ENCODE measurements around the gene USE1.
"Not testable (repeated sequence)": the region's sequence is repeated elsewhere in the genome, so short reads cannot be mapped to it uniquely, and the experiment has no call there.

Gene USE1, protein sequence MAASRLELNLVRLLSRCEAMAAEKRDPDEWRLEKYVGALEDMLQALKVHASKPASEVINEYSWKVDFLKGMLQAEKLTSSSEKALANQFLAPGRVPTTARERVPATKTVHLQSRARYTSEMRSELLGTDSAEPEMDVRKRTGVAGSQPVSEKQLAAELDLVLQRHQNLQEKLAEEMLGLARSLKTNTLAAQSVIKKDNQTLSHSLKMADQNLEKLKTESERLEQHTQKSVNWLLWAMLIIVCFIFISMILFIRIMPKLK

DNA sequence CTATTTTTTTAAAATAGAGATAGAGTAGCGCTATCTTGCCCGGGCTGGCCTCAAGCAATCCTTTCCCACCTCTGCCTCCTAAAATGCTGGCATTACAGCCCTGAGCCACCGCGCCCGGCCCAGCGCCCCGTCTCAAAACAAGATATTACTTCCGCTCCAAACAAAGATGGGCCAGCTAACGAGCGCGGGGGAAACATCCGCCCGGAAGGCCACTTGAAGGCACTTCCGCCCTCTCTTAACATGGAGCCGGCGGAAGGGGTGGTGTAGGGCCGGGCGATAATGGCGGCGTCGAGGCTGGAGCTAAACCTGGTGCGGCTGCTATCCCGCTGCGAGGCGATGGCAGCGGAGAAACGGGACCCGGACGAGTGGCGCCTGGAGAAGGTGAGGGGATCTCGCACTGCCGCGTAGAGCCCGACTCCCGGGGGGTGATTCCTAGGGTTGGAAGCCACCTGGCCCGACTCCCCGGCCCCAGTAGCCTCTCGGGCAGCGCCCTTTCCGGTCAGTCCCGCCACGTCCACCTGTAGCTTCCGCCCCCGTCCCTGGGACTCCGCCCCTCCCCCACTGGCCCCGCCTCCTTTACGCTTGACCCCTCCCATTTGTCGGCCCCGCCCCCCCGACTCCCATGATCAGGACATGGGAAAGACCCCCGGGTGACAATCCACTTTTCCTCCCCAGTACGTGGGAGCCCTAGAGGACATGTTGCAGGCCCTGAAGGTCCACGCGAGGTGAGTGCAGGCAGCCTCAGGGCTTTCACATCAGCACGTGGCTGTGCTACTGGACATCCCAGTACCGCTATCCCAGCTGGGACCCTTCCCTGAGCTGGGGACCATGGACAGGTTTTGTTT is at the start of gene USE1:
Gene USE1, plus strand, starts transcription at position 231 of the 845 bp plus-strand sequence. Its CDS starts 49 bp downstream, at position 280.
- DNase-seq (ENCODE audit: low read depth in 2 of 3, low spot score in 2 of 3): peak; percentile 57 to 65 (median 63)

DNA sequence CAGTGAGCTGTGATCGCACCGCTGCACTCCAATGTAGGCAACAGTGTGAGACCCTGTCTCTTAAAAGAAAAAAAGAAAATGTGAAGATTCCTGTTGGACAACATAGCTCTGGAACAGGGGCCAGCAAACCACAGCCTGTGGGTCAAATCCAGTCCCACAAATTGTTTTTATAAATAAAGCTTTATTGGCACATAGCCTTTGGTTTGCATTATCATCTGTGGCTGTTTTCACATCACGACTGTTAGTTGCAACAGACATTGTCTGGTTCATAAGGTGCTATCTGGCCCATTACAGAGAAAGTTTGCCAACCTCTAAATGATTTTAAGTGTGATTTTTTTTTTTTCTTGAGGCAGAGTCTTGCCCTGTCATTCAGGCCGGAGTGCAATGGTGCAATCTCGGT is 49.4 kb upstream of the USE1 start:
- DNase-seq (ENCODE audit: low read depth in 2 of 3, low spot score in 2 of 3): no peak

DNA sequence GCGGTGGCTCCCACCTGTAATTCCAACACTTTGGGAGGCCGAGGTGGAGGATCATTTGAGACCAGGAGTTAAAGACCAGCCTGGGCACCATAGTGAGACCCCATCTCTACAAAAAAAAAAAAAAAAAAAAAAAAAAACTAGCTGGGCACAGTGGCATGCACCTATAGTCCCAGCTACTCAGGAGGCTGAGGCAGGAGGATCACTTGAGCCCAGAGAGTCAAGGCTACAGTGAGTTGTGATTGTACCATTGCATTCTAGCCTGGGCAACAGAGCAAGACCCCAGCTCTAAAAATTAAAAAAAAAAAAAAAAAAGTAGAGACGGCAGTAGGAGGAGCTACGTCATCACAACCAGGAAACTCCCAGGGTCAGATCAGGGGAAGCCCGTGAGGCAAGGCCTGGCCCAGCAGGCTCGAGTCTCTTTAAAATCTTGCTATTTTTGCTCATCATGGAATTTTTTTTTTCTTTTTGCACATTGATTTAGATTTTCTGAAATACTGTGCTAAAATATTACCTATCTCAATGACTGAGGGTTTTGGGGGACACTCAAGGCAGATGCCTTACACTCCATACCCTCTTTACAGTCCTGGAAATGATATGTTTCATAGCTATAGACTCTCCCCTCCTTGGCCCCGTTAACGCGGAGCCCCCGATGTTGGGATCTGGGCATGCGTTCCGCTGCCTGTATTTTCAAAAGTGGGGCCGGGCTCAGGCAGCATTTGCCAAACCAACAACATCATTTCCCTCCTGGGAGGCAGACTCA is 44.4 kb upstream of the USE1 start:
- DNase-seq (ENCODE audit: low read depth in 2 of 3, low spot score in 2 of 3): no peak

DNA sequence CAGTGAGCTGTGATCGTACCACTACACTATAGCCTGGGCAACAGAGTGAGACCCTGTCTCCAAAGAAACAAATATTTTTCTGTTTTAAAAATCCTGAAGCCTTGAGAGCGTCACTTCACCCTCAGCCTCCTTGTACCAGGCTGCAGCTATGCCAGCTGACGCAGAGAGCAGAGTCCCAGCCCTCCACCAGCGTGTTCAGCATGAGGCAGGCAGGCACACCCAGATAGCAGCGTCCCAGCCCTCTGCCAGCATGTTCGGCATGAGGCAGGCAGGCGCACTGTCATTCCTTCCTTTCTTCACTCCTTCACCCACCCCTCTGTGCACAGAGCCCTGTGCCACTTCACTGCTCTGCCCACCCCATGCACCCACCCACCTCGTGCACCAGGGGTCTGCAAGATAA is 43.3 kb upstream of the USE1 start:
- no peak for DNase-seq (ENCODE audit: low read depth in 2 of 3, low spot score in 2 of 3)

DNA sequence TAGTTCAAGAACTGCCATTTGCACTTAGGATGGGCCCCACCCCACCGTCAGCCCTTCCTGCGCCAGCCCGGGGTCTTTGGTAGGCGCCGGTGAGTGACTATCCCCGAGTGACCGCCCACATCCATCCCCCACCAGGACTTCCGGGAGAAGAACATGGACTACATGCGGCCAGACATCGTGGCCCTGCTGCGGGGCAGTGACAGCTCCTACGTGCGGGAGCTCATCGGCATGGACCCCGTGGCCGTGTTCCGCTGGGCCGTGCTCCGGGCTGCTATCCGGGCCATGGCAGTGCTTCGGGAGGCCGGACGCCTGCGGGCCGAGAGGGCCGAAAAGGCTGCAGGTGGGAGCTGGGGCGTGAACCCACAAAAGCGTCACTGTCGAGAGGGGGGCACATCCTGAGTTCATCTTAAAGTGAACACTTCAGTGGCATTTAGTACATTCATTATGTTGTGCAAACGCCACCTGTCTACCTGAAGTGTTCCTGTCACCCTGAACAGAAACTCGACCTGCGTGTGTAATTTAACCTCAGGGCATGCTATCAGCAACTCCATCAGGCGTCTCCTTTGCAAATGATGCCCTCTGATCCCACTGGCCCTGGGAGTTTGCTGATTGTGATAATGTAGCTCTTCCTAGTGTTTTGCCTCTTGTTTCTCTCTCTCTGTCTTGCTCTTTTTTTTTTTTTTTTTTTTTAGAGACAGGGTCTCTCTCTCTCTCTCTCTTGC is 42.4 kb upstream of the USE1 start:
- no peak for DNase-seq (ENCODE audit: low read depth in 2 of 3, low spot score in 2 of 3)

DNA sequence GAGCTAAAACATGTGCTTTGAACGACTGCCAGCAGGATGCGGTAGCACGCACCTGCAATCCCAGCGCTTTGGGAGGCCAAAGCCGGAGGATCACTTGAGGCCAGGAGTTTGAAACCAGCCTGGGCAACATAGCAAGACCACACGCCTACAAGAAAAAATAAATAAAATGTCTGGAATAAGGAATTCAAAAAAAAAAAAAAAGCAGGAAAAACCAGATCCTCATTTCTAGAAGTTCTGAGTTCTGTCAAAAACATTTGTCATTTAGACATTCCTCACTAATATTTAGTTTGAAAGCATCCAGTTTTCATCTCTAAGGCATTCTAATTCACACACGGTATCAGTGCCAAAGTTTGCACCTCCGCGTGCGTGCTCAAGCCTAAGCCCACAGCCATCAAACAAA is 36.9 kb upstream of the USE1 start:
- no peak for DNase-seq (ENCODE audit: low read depth in 2 of 3, low spot score in 2 of 3)

DNA sequence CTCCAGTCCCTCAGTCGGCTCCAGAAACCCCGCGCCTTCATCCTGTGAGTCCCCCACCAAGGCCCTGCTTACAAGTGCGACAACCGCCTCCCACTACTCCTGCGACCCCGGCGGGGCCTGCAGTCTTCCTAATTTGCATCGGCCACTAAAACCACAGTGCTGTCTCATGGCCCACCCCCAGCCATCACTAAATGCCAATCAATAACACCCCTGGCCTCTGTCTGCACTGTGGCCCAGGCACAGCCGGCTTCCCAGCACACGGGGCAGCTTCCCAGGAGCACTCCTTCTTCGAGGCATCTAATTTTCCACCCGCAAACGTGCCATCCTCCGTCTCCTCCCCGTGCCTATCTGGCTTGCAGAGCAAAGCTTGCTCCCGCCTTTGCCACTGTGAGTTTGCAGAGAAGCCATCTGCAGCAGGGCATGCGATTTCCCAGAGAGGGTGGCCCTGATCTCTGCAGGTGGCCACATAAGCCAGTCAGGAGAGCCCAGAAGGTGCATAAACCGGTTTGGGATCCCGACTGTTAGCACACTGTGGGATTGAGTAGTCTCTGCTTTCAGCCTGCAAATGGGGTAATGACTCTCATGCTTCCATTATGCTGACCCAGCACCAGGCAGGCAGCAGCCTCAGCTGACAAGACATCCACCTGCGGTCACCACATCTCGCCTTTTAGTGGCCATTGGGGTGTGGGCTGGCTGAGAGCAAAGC is 34.0 kb upstream of the USE1 start:
- no peak for DNase-seq (ENCODE audit: low read depth in 2 of 3, low spot score in 2 of 3)

DNA sequence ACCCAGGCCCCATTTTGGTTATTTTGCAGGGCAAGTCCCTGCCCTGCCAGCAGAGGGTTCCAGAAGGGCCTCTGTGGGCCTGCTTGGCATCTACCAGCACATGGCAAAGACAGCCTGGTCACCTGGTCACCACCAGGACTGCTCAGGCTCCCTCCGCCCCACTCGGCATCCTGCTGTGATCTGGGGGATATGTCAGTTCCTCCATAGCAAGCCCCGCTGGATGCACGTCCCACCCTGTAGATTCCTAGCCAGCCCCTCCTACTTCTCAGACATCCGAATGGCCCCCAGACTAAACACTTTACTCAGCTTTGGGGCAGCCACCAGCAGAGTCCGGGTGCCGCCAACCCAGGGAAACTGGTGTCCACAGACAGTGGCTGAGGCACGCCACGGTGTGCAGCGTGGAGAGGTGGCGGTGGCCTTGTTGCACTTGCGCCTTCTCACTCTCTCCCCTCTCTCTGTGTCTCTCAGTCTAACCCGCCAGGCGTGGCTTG is 31.8 kb upstream of the USE1 start:
- peak in 2 of 3 experiments; percentile 14 to 29 for DNase-seq (ENCODE audit: low read depth in 2 of 3, low spot score in 2 of 3)

DNA sequence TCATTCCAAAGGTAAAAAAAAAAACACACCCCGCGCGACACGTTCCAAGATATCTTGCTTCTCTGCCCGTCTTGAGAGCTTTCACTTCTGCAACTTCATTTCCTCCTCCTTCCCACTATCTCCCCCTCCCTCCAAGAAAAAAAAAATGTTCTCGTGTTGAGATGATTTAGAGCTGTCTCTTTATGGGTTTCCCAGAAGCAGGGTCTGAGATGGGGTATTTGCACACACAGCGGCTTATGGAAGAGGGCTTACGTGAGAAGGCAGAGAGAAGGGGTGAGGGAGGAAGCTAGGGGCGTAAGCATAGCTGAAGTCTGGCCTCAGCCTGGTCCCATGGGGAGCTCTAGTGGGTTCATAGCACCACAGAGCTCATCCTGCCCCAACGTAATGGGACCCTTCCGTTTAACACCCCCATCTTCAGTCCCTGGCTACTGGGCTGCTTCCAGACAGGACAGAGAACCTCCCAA is 31.3 kb upstream of the USE1 start:
- DNase-seq (ENCODE audit: low read depth in 2 of 3, low spot score in 2 of 3): no peak

DNA sequence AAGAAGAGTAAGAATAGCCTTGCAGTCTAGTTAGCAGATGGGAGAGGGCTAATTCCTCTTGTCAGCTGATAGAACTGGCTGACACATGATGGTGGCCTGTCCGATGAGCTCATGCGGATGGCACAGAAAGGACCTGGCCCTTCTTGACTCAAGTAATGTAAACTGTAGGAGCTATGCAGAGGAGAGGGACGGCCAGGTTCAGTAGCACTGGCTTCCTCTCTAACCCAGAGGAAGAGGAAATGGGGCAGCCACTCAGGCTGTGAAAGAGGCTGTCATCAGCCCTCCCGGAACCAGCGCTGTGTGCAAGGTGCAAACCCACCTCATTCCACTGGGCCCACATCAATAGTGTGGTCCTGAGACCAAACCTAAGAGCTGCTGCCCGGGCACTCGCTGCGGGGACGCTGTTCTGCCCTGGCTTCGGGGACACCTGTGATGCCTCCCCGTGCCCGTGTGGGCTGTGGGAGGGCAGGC is 30.8 kb upstream of the USE1 start:
- peak; percentile 16 to 23 (median 20) for DNase-seq (ENCODE audit: low read depth in 2 of 3, low spot score in 2 of 3)

DNA sequence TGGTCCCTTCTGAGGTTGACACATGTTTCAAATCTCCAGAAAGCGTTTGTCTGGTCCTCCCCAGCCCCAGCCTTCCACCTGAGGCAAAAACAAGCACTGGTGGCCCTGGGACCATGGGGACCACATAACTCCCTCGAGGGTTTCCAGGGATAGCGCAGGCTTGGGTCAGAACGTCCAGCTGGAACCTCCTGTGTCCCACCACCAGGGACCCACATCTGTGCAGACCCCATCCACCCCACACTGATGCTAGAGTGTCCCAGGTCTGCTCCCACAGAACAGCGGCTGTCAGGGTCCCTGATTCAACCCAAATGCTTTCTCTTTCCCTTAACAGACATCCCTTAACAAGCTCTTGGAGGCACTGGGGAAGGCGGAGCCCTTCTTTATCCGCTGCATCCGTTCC is 29.6 kb upstream of the USE1 start:
- DNase-seq (ENCODE audit: low read depth in 2 of 3, low spot score in 2 of 3): no peak

DNA sequence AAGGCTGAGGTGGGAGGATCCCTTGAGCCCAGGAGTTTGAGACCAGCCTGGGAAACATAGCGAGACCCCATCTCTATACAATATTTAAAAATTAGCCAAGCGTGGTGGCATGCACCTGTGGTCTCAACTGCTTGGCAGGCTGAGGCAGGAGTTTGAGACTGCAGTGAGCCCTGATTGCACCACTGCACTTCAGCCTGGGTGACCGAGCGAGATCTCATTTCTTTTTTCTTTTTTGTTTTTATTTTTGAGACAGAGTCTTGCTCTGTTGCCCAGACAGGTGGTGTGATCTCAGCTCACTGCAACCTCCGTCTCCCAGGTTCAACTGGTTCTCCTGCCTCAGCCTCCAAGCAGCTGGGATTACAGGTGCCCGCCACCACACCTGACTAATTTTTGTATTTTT is 23.4 kb upstream of the USE1 start:
- not testable (repeated sequence) for DNase-seq (ENCODE audit: low read depth in 2 of 3, low spot score in 2 of 3)

DNA sequence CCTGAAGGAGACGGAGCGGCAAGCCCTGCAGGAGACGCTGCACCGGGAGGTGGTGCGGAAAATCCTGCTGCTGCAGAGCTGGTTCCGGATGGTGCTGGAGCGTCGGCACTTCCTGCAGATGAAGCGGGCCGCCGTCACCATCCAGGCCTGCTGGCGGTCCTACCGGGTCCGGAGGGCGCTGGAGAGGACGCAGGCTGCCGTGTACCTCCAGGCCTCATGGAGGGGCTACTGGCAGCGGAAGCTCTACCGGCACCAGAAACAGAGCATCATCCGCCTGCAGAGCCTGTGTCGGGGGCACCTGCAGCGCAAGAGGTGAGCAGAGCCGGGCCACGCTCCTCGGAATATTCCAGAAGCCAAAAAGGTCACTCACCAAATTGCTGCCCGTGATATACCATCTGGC is 22.4 kb upstream of the USE1 start:
- DNase-seq (ENCODE audit: low read depth in 2 of 3, low spot score in 2 of 3): no peak

DNA sequence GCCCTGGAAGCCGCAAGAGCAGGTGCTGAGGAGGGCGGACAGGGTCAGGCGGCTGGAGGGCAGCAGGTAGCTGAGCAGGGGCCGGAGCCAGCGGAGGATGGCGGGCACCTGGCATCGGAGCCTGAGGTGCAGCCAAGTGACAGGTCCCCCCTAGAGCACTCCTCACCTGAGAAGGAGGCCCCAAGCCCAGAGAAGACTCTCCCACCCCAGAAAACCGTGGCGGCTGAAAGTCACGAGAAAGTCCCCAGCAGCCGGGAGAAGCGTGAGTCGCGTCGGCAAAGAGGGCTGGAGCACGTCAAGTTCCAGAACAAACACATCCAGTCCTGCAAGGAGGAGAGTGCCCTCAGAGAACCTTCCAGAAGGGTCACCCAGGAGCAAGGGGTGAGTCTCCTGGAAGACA is 20.5 kb upstream of the USE1 start:
- no peak for DNase-seq (ENCODE audit: low read depth in 2 of 3, low spot score in 2 of 3)

DNA sequence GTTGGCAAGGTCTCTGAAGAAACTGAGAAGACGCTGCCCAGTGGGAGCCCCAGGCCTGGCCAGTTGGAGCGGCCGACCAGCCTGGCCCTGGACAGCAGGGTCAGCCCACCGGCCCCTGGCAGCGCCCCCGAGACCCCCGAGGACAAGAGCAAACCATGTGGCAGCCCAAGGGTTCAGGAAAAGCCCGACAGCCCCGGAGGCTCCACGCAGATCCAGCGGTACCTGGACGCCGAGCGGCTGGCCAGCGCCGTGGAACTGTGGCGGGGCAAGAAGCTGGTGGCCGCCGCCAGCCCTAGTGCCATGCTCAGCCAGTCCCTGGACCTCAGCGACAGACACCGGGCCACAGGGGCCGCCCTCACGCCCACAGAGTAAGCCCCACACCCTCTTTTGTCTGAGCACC is 20.1 kb upstream of the USE1 start:
- DNase-seq (ENCODE audit: low read depth in 2 of 3, low spot score in 2 of 3): no peak

DNA sequence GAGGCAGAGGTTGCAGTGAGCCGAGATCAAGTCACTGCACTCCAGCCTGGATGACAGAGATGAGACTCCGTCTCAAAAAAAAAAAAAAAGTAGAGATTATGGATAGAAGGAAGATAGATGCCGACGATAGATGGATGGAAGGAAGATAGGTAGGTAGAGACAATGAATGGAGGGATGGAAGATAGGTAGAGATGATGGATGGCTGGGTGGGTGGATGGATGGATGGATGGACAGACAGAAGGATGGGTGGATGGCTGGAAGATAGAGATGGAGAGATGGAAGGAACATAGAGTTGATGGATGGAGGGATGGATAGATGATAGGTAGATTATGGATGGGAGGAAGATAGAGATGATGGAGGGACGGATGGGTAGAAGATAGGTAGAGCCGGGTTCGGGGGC is 18.5 kb upstream of the USE1 start:
- no peak for DNase-seq (ENCODE audit: low read depth in 2 of 3, low spot score in 2 of 3)

DNA sequence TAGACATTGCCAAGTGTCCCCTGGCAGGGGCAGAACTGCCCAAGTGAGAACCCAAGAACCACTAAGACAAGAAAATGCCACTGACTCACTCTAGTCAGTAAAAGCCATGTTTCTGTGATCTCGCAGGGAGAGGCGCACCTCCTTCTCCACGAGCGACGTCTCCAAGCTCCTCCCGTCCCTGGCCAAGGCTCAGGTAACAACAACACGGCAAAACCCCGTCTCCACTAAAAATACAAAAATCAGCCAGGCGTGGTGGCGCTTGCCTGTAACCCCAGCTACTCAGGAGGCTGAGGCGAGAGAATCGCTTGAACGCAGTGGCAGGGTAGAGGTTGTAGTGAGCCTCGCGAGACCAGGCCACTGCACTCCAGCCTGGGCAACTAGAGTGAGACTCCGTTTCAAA is 17.5 kb upstream of the USE1 start:
- DNase-seq (ENCODE audit: low read depth in 2 of 3, low spot score in 2 of 3): no peak

DNA sequence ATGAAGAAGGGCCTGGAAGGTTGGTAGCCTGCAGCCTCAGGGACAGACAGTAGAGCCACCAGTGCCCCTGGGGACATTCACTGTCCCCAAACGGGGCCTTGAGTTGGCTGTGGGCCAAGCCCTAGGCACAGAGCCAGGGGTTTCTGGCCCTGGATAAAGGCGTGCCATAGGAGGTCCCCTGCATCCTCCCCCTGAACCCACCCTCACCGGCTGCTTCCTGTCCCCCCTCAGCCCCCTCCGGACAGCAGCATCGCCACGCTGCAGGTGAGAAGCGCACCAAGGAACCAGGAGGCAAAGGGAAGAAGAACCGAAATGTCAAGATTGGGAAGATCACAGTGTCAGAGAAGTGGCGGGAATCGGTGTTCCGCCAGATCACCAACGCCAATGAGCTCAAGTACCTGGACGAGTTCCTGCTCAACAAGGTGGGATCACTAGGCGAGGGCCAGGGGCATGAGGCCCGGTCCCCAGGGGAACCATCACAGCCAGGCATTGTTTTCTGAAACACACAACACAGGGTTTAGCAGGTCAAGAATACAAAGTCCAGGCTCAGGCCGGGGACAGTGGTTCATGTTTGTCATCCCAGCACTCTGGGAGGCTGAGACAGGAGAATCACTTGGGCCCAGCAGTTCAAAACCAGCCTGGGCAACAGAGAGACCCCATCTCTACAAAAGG is 14.6 kb upstream of the USE1 start:
- no peak for DNase-seq (ENCODE audit: low read depth in 2 of 3, low spot score in 2 of 3)

DNA sequence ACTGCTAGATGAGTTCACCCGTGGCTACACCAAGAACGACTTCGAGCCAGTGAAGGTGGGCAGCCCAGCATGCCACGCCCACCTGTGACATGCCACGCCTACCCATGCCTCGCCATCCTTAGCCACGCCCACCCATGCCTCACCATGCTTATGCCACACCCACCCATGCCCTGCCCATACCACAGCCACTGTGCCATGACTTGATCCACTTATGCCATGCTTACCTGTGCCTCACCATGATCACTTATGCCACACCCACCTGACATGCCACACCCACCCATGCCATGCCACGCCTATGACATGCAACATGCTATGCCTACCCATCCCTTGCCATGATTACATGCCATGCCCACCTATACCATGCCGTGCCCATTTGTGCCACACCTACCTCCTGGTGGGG is 12.9 kb upstream of the USE1 start:
- DNase-seq (ENCODE audit: low read depth in 2 of 3, low spot score in 2 of 3): no peak

DNA sequence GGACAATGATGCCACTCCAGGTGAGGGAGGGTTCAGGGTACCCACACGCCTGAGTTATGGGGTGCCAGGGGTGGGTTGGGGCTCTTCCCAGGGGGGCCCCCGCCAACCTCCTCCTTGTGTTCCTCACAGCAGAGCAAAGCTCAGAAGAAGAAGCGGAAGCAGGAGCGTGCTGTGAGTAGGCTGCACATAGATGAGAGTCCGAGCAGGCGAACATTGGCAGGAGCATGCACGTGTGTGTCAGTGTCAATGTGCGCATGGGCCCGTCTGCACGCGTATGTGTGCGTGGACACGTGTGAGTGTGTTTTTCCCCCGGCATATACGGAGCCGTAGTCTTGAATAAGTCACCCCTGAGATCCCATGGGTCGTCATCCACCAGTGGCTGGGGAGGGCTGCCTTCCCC is 12.4 kb upstream of the USE1 start:
- DNase-seq (ENCODE audit: low read depth in 2 of 3, low spot score in 2 of 3): no peak

Measured in activated CD8-positive, alpha-beta memory T cell treated with anti-CD3 and anti-CD28 coated beads for 48 hours (primary cell).